ENCODE results near the gene DBF4.

DNA sequence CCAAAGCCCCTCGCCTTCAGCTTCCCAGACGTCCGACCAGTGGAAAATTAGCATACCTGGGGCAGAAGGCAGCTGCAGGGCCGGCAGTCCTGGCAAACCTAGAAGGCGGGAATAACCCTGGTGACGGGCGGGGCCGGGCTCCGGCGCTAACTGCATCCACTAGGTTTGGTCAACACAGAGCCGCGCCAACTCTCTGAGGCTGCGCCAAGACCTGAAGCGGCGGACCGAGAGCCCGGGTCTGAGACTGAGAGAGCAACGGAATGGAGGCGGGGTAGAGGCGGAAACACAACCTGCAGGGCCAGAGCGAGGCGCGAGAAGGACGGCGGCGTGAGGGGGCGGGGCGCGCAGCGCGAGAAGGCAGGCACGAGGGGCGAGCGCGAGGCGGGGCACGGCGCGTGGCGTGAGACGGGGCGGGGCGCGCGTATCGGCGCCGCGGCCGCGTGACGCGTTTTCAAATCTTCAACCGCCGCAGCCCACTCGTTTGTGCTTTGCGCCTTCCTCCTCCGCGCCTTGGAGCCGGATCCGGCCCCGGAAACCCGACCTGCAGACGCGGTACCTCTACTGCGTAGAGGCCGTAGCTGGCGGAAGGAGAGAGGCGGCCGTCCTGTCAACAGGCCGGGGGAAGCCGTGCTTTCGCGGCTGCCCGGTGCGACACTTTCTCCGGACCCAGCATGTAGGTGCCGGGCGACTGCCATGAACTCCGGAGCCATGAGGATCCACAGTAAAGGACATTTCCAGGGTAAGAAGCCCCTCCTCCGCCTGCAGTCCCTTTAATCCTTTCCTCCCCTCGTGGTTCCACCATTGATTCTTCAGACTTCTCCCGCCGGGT is at the start of gene DBF4, which contains the start of gene SLC25A40:
- TF ChIP-seq, protein P1, sequence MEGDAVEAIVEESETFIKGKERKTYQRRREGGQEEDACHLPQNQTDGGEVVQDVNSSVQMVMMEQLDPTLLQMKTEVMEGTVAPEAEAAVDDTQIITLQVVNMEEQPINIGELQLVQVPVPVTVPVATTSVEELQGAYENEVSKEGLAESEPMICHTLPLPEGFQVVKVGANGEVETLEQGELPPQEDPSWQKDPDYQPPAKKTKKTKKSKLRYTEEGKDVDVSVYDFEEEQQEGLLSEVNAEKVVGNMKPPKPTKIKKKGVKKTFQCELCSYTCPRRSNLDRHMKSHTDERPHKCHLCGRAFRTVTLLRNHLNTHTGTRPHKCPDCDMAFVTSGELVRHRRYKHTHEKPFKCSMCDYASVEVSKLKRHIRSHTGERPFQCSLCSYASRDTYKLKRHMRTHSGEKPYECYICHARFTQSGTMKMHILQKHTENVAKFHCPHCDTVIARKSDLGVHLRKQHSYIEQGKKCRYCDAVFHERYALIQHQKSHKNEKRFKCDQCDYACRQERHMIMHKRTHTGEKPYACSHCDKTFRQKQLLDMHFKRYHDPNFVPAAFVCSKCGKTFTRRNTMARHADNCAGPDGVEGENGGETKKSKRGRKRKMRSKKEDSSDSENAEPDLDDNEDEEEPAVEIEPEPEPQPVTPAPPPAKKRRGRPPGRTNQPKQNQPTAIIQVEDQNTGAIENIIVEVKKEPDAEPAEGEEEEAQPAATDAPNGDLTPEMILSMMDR (conservative IDR thresholded peaks at IDR 0.05; ENCODE audit: low read length), result no peak
- no peak for TF ChIP-seq EZH2phosphoT487 (IDR thresholded peaks at IDR 0.05; ENCODE audit: borderline replicate concordance)
